ENCODE data around the gene PITPNM3.

PITPNM3 gene

DNA sequence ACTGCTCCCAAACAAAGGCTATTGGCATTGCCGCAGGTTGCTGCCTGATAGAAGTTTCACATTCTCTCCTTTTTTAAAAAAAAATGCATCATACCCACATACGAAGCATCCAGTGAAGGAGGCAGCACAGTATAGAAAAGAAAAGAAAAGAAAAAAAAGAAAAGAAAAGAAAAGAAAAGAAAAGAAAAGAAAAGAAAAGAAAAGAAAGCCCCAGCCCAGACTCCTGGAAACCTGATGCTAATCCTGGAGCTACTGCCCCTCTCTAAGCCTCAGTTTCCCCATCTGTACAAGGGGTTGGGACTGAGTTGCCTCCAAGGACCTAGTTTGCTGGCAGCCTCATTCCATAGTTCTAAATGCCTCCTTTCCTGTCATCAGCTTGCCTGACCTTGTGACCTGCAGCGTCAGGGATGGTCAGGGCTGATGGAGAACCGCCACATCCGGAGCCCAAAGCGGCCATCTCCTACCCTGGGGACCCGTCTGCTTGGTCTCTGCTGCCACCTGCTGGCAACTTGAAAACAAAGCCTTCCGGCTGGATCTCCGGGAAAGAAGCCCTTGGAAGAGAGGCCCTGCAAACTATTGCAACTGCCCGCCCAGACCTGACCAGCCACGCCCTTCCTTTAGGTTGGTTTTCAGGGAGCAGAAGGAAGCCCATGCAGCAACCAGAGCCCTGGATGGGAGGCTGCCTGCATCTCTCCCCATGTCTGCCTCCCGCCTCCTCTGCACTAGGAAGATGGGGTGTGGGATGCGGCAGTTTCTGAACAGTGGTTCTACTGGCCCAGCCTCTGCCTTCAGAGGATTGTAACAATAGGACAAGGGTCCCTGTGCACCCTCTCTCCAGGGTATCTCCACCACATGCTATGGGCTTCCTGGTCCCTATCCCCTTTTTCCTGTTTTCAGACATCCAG, 134.4 kb downstream of the PITPNM3 start:
- peak; percentile 84 for TF ChIP-seq CTCF (IDR thresholded peaks at IDR 0.05)
- H3K27ac Mint-ChIP-seq: no peak overlapping the region
- no peaks in the 10 kb centered on the region for H3K9me3 Mint-ChIP-seq
- H3K4me1 Mint-ChIP-seq: peaks cover 1% of the 10 kb centered on the region
- H3K4me3 Mint-ChIP-seq: no peak overlapping the region
- DNase-seq: peak; percentile 92
- H3K27me3 Mint-ChIP-seq (ENCODE audit: low read depth, poor library complexity): peaks cover 40% of the 10 kb centered on the region
- no peaks in the 10 kb centered on the region for H3K36me3 Mint-ChIP-seq (ENCODE audit: low read depth)

- Mint-ChIP-seq H3K4me3 (no peak overlapping the region), H3K27ac (no peak overlapping the region), H3K4me1 (no peaks in the 10 kb centered on the region), H3K36me3 (ENCODE audit: low read depth) (no peaks in the 10 kb centered on the region), H3K9me3 (no peaks in the 10 kb centered on the region), H3K27me3 (ENCODE audit: low read depth, poor library complexity) (peaks cover 41% of the 10 kb centered on the region)
- peak; percentile 34 for TF ChIP-seq CTCF (IDR thresholded peaks at IDR 0.05)
- peak; percentile 56 for DNase-seq
Measured at GRCh38 chr17:6420173-6420641, 136.1 kb downstream of the PITPNM3 start.

- Mint-ChIP-seq H3K9me3 (no peaks in the 10 kb centered on the region), H3K4me1 (no peaks in the 10 kb centered on the region), H3K27me3 (ENCODE audit: low read depth, poor library complexity) (peaks cover 42% of the 10 kb centered on the region), H3K36me3 (ENCODE audit: low read depth) (no peaks in the 10 kb centered on the region), H3K27ac (no peak overlapping the region), H3K4me3 (no peak overlapping the region)
- DNase-seq: no peak
- TF ChIP-seq CTCF (IDR thresholded peaks at IDR 0.05): no peak
Measured at GRCh38 chr17:6415616-6416015, 140.7 kb downstream of the PITPNM3 start.

GRCh38 chr17:6413065-6413464, 143.3 kb downstream of the PITPNM3 start:
- peak; percentile 43 for TF ChIP-seq CTCF (IDR thresholded peaks at IDR 0.05)
- Mint-ChIP-seq H3K9me3 (no peaks in the 10 kb centered on the region), H3K4me3 (no peak overlapping the region), H3K27ac (no peak overlapping the region), H3K27me3 (ENCODE audit: low read depth, poor library complexity) (peaks cover 35% of the 10 kb centered on the region), H3K36me3 (ENCODE audit: low read depth) (no peaks in the 10 kb centered on the region), H3K4me1 (no peaks in the 10 kb centered on the region)
- no peak for DNase-seq

DNA sequence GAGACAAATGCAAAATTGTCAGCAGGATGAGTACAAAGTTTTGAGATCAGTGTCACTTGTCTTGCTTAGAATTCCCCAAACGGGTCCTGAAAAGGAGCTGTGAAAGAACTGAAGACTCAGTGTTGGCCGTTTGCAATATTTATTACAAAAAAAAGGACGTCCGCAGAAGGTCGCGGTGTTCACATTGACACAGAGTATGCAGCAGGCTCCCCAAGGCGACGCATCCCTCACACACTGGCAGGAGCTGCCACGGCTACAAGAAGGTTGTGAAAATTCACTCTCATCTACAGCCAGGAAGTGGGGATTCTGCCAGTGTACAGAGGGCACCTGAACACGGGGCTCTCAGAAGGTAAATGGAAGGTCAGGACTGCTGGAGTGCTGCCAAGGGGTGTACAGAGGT, 147.6 kb downstream of the PITPNM3 start:
- H3K4me1 Mint-ChIP-seq: no peaks in the 10 kb centered on the region
- H3K9me3 Mint-ChIP-seq: no peaks in the 10 kb centered on the region
- H3K36me3 Mint-ChIP-seq (ENCODE audit: low read depth): no peaks in the 10 kb centered on the region
- no peak for TF ChIP-seq CTCF (IDR thresholded peaks at IDR 0.05)
- DNase-seq: no peak
- H3K27me3 Mint-ChIP-seq (ENCODE audit: low read depth, poor library complexity): peaks cover 24% of the 10 kb centered on the region
- H3K4me3 Mint-ChIP-seq: no peak overlapping the region
- no peak overlapping the region for H3K27ac Mint-ChIP-seq

- Mint-ChIP-seq H3K36me3 (ENCODE audit: low read depth) (no peaks in the 10 kb centered on the region), H3K4me1 (no peaks in the 10 kb centered on the region), H3K27ac (no peak overlapping the region), H3K9me3 (no peaks in the 10 kb centered on the region), H3K4me3 (no peak overlapping the region), H3K27me3 (ENCODE audit: low read depth, poor library complexity) (peaks cover 28% of the 10 kb centered on the region)
- TF ChIP-seq CTCF (IDR thresholded peaks at IDR 0.05): no peak
- no peak for DNase-seq
Measured at GRCh38 chr17:6408276-6408675, 148.1 kb downstream of the PITPNM3 start.
